OCI-LY1 (cell line): ENCODE measurements around the gene NUDT16.
"Not testable (repeated sequence)": the region's sequence is repeated elsewhere in the genome, so short reads cannot be mapped to it uniquely, and the experiment has no call there.

ENCODE experiments used
- H2AFZ ChIP-seq: fragments of 200-600 bp; sonication (generic), shearing (Covaris generic); 2 replicates; pipeline ENCODE4 v1.6.0; 2014; ENCODE audit warnings: antibody characterized with exemption, mild to moderate bottlenecking, low read length
- H3F3A ChIP-seq: fragments of 200-600 bp; sonication (generic), shearing (Covaris generic); 2 replicates; pipeline ENCODE4 v1.6.0; 2014; ENCODE audit warnings: mild to moderate bottlenecking, antibody characterized with exemption, low read length, moderate library complexity; ENCODE audit not compliant: insufficient read depth
- H3K27ac ChIP-seq: fragments of 200-600 bp; sonication (generic); 2 replicates; pipeline ENCODE4 v1.5.1; 2014; ENCODE audit warnings: low read length, mixed run types, mild to moderate bottlenecking, low read depth; ENCODE audit not compliant: poor library complexity, severe bottlenecking
- H3K27me3 ChIP-seq: fragments of 200-600 bp; sonication (generic); 2 replicates; pipeline ENCODE4 v1.6.0; 2014; ENCODE audit warnings: antibody characterized with exemption, mild to moderate bottlenecking, low read length, moderate library complexity; ENCODE audit not compliant: insufficient read depth
- H3K36me3 ChIP-seq: fragments of 200-600 bp; sonication (generic); 2 replicates; pipeline ENCODE4 v1.6.1; 2014; ENCODE audit warnings: mild to moderate bottlenecking, antibody characterized with exemption, low read length, moderate library complexity, mixed read lengths; ENCODE audit not compliant: insufficient read depth
- H3K4me1 ChIP-seq: fragments of 200-600 bp; sonication (generic); 2 replicates; pipeline ENCODE4 v1.5.1; 2014; ENCODE audit warnings: mild to moderate bottlenecking, low read length, moderate library complexity; ENCODE audit not compliant: insufficient read depth, severe bottlenecking
- H3K4me2 ChIP-seq: fragments of 200-600 bp; sonication (generic), shearing (Covaris generic); 2 replicates; pipeline ENCODE4 v1.6.1; 2014; ENCODE audit warnings: low read length
- H3K4me3 ChIP-seq: fragments of 200-600 bp; sonication (generic); 2 replicates; pipeline ENCODE4 v1.5.1; 2014; ENCODE audit warnings: low read length, low read depth, mild to moderate bottlenecking, mixed read lengths; ENCODE audit not compliant: poor library complexity, severe bottlenecking
- H3K79me2 ChIP-seq: fragments of 200-600 bp; shearing (Covaris generic); 2 replicates; pipeline ENCODE4 v1.6.1; 2016; ENCODE audit warnings: mixed run types, low read length, mixed read lengths; ENCODE audit not compliant: insufficient read depth
- H3K9ac ChIP-seq: fragments of 200-600 bp; sonication (generic), shearing (Covaris generic); 2 replicates; pipeline ENCODE4 v1.6.1; 2014; ENCODE audit warnings: mild to moderate bottlenecking, low read length, mixed read lengths
- H3K9me2 ChIP-seq: fragments of 200-600 bp; sonication (generic), shearing (Covaris generic); 2 replicates; pipeline ENCODE4 v1.6.1; 2014; ENCODE audit warnings: low read depth, mild to moderate bottlenecking, low read length, mixed read lengths
- H3K9me3 ChIP-seq: fragments of 200-600 bp; shearing (Covaris generic); 2 replicates; pipeline ENCODE4 v1.6.1; 2014; ENCODE audit warnings: low read length, mixed read lengths
- H4K20me1 ChIP-seq: fragments of 200-600 bp; sonication (generic), shearing (Covaris generic); 2 replicates; pipeline ENCODE4 v1.6.0; 2016; ENCODE audit warnings: mild to moderate bottlenecking, low read length; ENCODE audit not compliant: insufficient read depth
- CTCF ChIP-seq: fragments of 200-600 bp; sonication (generic), shearing (Covaris generic); IDR thresholded peaks from 2 replicates; pipeline ENCODE4 v1.5.1; 2017; ENCODE audit warnings: mild to moderate bottlenecking, antibody characterized with exemption, low read length, moderate library complexity, mixed read lengths
- EZH2 ChIP-seq: fragments of 200-600 bp; sonication (generic), shearing (Covaris generic); IDR thresholded peaks from 2 replicates; pipeline ENCODE4 v1.8.0; 2017; ENCODE audit warnings: borderline replicate concordance, mixed run types, mild to moderate bottlenecking, antibody characterized with exemption, low read length, moderate library complexity, mixed read lengths

The NUDT16 gene

GRCh38 chr3:131371688-131372066 is 9.9 kb upstream of the NUDT16 start:
- Histone ChIP-seq H3K4me2 (no peak overlapping the region), H2AFZ (no peak overlapping the region), H3K79me2 (no peaks in the 10 kb centered on the region), H3K9me2 (no peaks in the 10 kb centered on the region), H3K4me1 (no peaks in the 10 kb centered on the region), H4K20me1 (no peaks in the 10 kb centered on the region), H3K9ac (no peak overlapping the region), H3K4me3 (no peak overlapping the region), H3K27ac (no peak overlapping the region), H3K9me3 (no peaks in the 10 kb centered on the region), H3F3A (no peaks in the 10 kb centered on the region), H3K27me3 (no peaks in the 10 kb centered on the region), H3K36me3 (no peaks in the 10 kb centered on the region)
- TF ChIP-seq CTCF (no peak), EZH2 (no peak)

- no peaks in the 10 kb centered on the region for H3K36me3 ChIP-seq
- H3K27me3 ChIP-seq: no peaks in the 10 kb centered on the region
- no peaks in the 10 kb centered on the region for H4K20me1 ChIP-seq
- H2AFZ ChIP-seq: no peak overlapping the region
- no peak overlapping the region for H3K27ac ChIP-seq
- no peaks in the 10 kb centered on the region for H3K79me2 ChIP-seq
- no peak overlapping the region for H3K9ac ChIP-seq
- no peaks in the 10 kb centered on the region for H3K9me3 ChIP-seq
- H3K4me1 ChIP-seq: no peaks in the 10 kb centered on the region
- H3F3A ChIP-seq: no peaks in the 10 kb centered on the region
- H3K9me2 ChIP-seq: no peaks in the 10 kb centered on the region
- no peak for TF ChIP-seq EZH2
- TF ChIP-seq CTCF: no peak
- H3K4me3 ChIP-seq: no peak overlapping the region
- no peak overlapping the region for H3K4me2 ChIP-seq
Observed at GRCh38 chr3:131374741-131375140, 6.8 kb upstream of the NUDT16 start.

- H3K79me2 ChIP-seq, H3K9me2 ChIP-seq, H2AFZ ChIP-seq, H3K4me3 ChIP-seq, H4K20me1 ChIP-seq, H3K4me2 ChIP-seq, H3K4me1 ChIP-seq, H3K9me3 ChIP-seq, H3K27me3 ChIP-seq, H3K9ac ChIP-seq, H3F3A ChIP-seq, H3K27ac ChIP-seq, H3K36me3 ChIP-seq: not testable (repeated sequence)
Observed at GRCh38 chr3:131380821-131381444, 641 bp upstream of the NUDT16 start.

- H3F3A ChIP-seq: no peaks in the 10 kb centered on the region
- TF ChIP-seq CTCF: no peak
- no peak for TF ChIP-seq EZH2
- no peaks in the 10 kb centered on the region for H3K9me3 ChIP-seq
- no peak overlapping the region for H3K4me2 ChIP-seq
- H3K9ac ChIP-seq: no peak overlapping the region
- no peaks in the 10 kb centered on the region for H3K27me3 ChIP-seq
- no peaks in the 10 kb centered on the region for H3K9me2 ChIP-seq
- H3K4me3 ChIP-seq: no peak overlapping the region
- H2AFZ ChIP-seq: no peak overlapping the region
- H3K4me1 ChIP-seq: no peaks in the 10 kb centered on the region
- H3K27ac ChIP-seq: no peak overlapping the region
- no peaks in the 10 kb centered on the region for H3K36me3 ChIP-seq
- no peaks in the 10 kb centered on the region for H3K79me2 ChIP-seq
- H4K20me1 ChIP-seq: no peaks in the 10 kb centered on the region
Observed at GRCh38 chr3:131386429-131387165, 5.0 kb downstream of the NUDT16 start.
